H1 (cell line): Measurements from ENCODE around the gene TSHZ2. TPM values are rescaled to one million over a fixed set of nuclear protein-coding genes. Genes with fewer than 3 reads are reported as not detected.

Experiments used
- CTCF ChIA-PET: fragments of 300-600 bp; sonication (Branson Sonifier 250); formaldehyde crosslinking; loops from one replicate; lab custom pipeline; 2021; ENCODE audit not compliant: partially characterized antibody; lab: Charles Lee
- POLR2A ChIA-PET: fragments of 300-600 bp; sonication (Branson Sonifier 250); formaldehyde crosslinking; loops from one replicate; lab custom pipeline; 2021; ENCODE audit warnings: inconsistent platforms; ENCODE audit not compliant: partially characterized antibody; lab: Charles Lee
- DNase-seq, 2 experiments: peaks; one replicate each; pipeline versions ENCODE4 v3.0.0 to v3.0.0-alpha.2; 2010 to 2022; ENCODE audit warnings: low spot score in 2 of 2, low read depth in 1 of 2, mixed read lengths in 1 of 2
- FAIRE-seq: peaks from 2 replicates; lab custom pipeline; 2011; peaks lifted over from hg19 to GRCh38; lab: Jason Lieb, UNC
- H2AFZ ChIP-seq: 2 replicates; pipeline ENCODE4 v1.8.1; 2012; ENCODE audit warnings: low read length, inconsistent platforms
- H2AK5ac ChIP-seq: 2 replicates; pipeline ENCODE4 v1.6.1; 2013; ENCODE audit warnings: low read depth, low read length
- H2BK120ac ChIP-seq: replicated peaks from 2 replicates; pipeline ENCODE3; 2013; ENCODE audit warnings: low read depth, low read length, inconsistent platforms
- H2BK12ac ChIP-seq: 2 replicates; pipeline ENCODE4 v1.6.1; 2013; ENCODE audit warnings: low read depth, low read length
- H2BK15ac ChIP-seq: 2 replicates; pipeline ENCODE4 v1.6.1; 2013; ENCODE audit warnings: low read length
- H2BK20ac ChIP-seq: 2 replicates; pipeline ENCODE4 v1.6.1; 2013; ENCODE audit warnings: low read length
- H2BK5ac ChIP-seq: 2 replicates; pipeline ENCODE4 v1.6.1; 2013; ENCODE audit warnings: low read depth, low read length
- H3K14ac ChIP-seq: 2 replicates; pipeline ENCODE4 v1.6.1; 2013; ENCODE audit warnings: inconsistent platforms; ENCODE audit not compliant: insufficient read length
- H3K18ac ChIP-seq: 2 replicates; pipeline ENCODE4 v1.6.1; 2013; ENCODE audit warnings: low read length; ENCODE audit errors: extremely low read depth
- H3K23ac ChIP-seq: 2 replicates; pipeline ENCODE4 v1.6.1; 2013; ENCODE audit warnings: inconsistent platforms; ENCODE audit not compliant: insufficient read length
- H3K23me2 ChIP-seq: 2 replicates; pipeline ENCODE4 v1.6.1; 2013; ENCODE audit warnings: low read depth, low read length
- H3K27ac ChIP-seq: 2 replicates; pipeline ENCODE4 v1.6.1; 2011; ENCODE audit warnings: low read depth, low read length, inconsistent platforms
- H3K27me3 ChIP-seq, 4 experiments: replicated peaks in 1 of 4; 1 replicate in 1 of 4; 2 replicates in 3 of 4; pipeline versions ENCODE4 v1.6.1 to v1.8.1; 2011 to 2013; ENCODE audit warnings: low read length in 3 of 4, mild to moderate bottlenecking in 3 of 4, inconsistent platforms in 2 of 4, mixed read lengths in 2 of 4, moderate library complexity in 1 of 4; ENCODE audit not compliant: control insufficient read depth in 3 of 4, insufficient read depth in 3 of 4; ENCODE audit errors: extremely low read depth in 1 of 4
- H3K36me3 ChIP-seq, 4 experiments: 2 replicates each; pipeline versions ENCODE4 v1.6.1 to v1.8.1; 2011 to 2013; ENCODE audit warnings: mild to moderate bottlenecking in 4 of 4, low read length in 3 of 4, moderate library complexity in 2 of 4, control low read depth in 1 of 4, inconsistent platforms in 1 of 4; ENCODE audit not compliant: insufficient read depth in 4 of 4, control insufficient read depth in 2 of 4
- H3K4ac ChIP-seq: replicated peaks from 2 replicates; pipeline ENCODE3; 2013; ENCODE audit warnings: low read length, low read depth, mixed read lengths, inconsistent platforms; ENCODE audit not compliant: insufficient read length
- H3K4me1 ChIP-seq, 4 experiments: replicated peaks in 1 of 4; 1 replicate in 1 of 4; 2 replicates in 3 of 4; pipeline versions ENCODE4 v1.6.1 to v1.8.1; 2011 to 2013; ENCODE audit warnings: low read length in 3 of 4, inconsistent platforms in 2 of 4, mixed read lengths in 1 of 4; ENCODE audit not compliant: insufficient read depth in 4 of 4, control insufficient read depth in 3 of 4
- H3K4me2 ChIP-seq, 2 experiments: 2 replicates each; pipeline versions ENCODE4 v1.6.1 to v1.8.1; 2011 to 2013; ENCODE audit warnings: low read depth in 2 of 2, low read length in 2 of 2, control low read depth in 1 of 2, inconsistent platforms in 1 of 2, mild to moderate bottlenecking in 1 of 2; ENCODE audit not compliant: insufficient read depth in 1 of 2
- H3K4me3 ChIP-seq, 4 experiments: fragments of 200-600, 300-600 bp in 1 of 4; sonication (generic), shearing (Covaris generic), sonication (Bioruptor Twin) in 1 of 4; 2 replicates each; pipeline versions ENCODE4 v1.5.1 to v1.8.1; 2011 to 2016; ENCODE audit warnings: low read length in 4 of 4, low read depth in 3 of 4, control low read depth in 2 of 4, inconsistent platforms in 2 of 4, mild to moderate bottlenecking in 2 of 4, mixed read lengths in 1 of 4, moderate library complexity in 1 of 4; ENCODE audit not compliant: insufficient read depth in 2 of 4; ENCODE audit errors: extremely low read depth in 1 of 4
- H3K56ac ChIP-seq: replicated peaks from 2 replicates; pipeline ENCODE3; 2013; ENCODE audit warnings: low read depth, mild to moderate bottlenecking, mixed read lengths, low read length, inconsistent platforms; ENCODE audit not compliant: insufficient read length
- H3K79me1 ChIP-seq: 2 replicates; pipeline ENCODE4 v1.6.1; 2013; ENCODE audit warnings: low read depth, low read length, control low read depth
- H3K79me2 ChIP-seq, 2 experiments: 2 replicates each; pipeline versions ENCODE4 v1.6.1 to v1.8.1; 2012 to 2013; ENCODE audit warnings: low read length in 2 of 2, mild to moderate bottlenecking in 2 of 2, inconsistent platforms in 1 of 2; ENCODE audit not compliant: insufficient read depth in 2 of 2, control insufficient read depth in 1 of 2
- H3K9ac ChIP-seq, 4 experiments: replicated peaks in 1 of 4; 1 replicate in 1 of 4; 2 replicates in 3 of 4; pipeline versions ENCODE4 v1.6.1 to v1.8.1; 2011 to 2013; ENCODE audit warnings: low read depth in 3 of 4, low read length in 3 of 4, control low read depth in 2 of 4, mild to moderate bottlenecking in 2 of 4, moderate library complexity in 2 of 4, inconsistent platforms in 1 of 4; ENCODE audit errors: extremely low read depth in 1 of 4
- H3K9me3 ChIP-seq, 2 experiments: 2 replicates each; pipeline versions ENCODE4 v1.6.1 to v1.8.1; 2012 to 2013; ENCODE audit warnings: mild to moderate bottlenecking in 2 of 2, moderate library complexity in 2 of 2, control low read depth in 1 of 2, inconsistent platforms in 1 of 2, low read depth in 1 of 2, low read length in 1 of 2, mixed read lengths in 1 of 2; ENCODE audit not compliant: insufficient read depth in 2 of 2
- H4K20me1 ChIP-seq, 2 experiments: replicated peaks in 1 of 2; 2 replicates each; pipeline versions ENCODE3 to v1.8.1; 2011 to 2013; ENCODE audit warnings: inconsistent platforms in 2 of 2, low read length in 2 of 2, mild to moderate bottlenecking in 1 of 2; ENCODE audit not compliant: insufficient read depth in 2 of 2, control insufficient read depth in 1 of 2
- H4K5ac ChIP-seq: 2 replicates; pipeline ENCODE4 v1.6.1; 2013; ENCODE audit warnings: low read length, low read depth, mixed read lengths, inconsistent platforms; ENCODE audit not compliant: insufficient read length
- H4K8ac ChIP-seq: 2 replicates; pipeline ENCODE4 v1.8.0; 2013; ENCODE audit warnings: mild to moderate bottlenecking, moderate library complexity, low read length, inconsistent platforms; ENCODE audit not compliant: insufficient read depth; ENCODE audit errors: extremely low read depth
- H4K91ac ChIP-seq: replicated peaks from 2 replicates; pipeline ENCODE3; 2013; ENCODE audit warnings: low read length, mixed read lengths, inconsistent platforms; ENCODE audit not compliant: insufficient read length
- BACH1 ChIP-seq: IDR thresholded peaks from 2 replicates; pipeline ENCODE4 v1.6.1; 2012; ENCODE audit warnings: low read length, improper control_type of control experiment
- CREB1 ChIP-seq: IDR thresholded peaks from 2 replicates; pipeline ENCODE4 v1.6.1; 2012; ENCODE audit warnings: inconsistent platforms
- HDAC2 ChIP-seq, 2 experiments: fragments of 300-600 bp in 1 of 2; sonication (generic) in 1 of 2; IDR thresholded peaks; 2 replicates each; pipeline ENCODE4 v1.6.1; 2011 to 2012; ENCODE audit warnings: low read depth in 2 of 2, low read length in 2 of 2, mild to moderate bottlenecking in 2 of 2, moderate library complexity in 2 of 2, borderline replicate concordance in 1 of 2, inconsistent platforms in 1 of 2
- POLR2AphosphoS5 ChIP-seq: IDR thresholded peaks from 2 replicates; pipeline ENCODE4 v1.6.1; 2011; ENCODE audit warnings: low read depth, low read length
- SIRT6 ChIP-seq: IDR thresholded peaks from one replicate; pipeline ENCODE4 v1.7.1; 2012; ENCODE audit warnings: low read length, inconsistent platforms
- SRF ChIP-seq: IDR thresholded peaks from 2 replicates; pipeline ENCODE4 v1.6.1; 2011; ENCODE audit warnings: mild to moderate bottlenecking, low read depth, low read length, moderate library complexity
- WGBS, 2 experiments: shearing (Covaris generic) in 1 of 2; methylation state at CpG; one replicate each; pipeline versions ENCODE4 v1.1.6 to v1.1.7; 2013 to 2015; ENCODE audit warnings: low lambda C conversion rate in 2 of 2, mixed read lengths in 2 of 2, inconsistent platforms in 1 of 2, low coverage in 1 of 2, missing lambda C conversion rate in 1 of 2; ENCODE audit not compliant: insufficient replicate concordance in 2 of 2, insufficient coverage in 1 of 2, insufficient read length in 1 of 2; ENCODE audit errors: extremely low coverage in 1 of 2, missing lambda C conversion rate in 1 of 2; 5-methylcytosine and 5-hydroxymethylcytosine counted together
- polyA plus RNA-seq, 7 experiments: library from polyadenylated mRNA; depleted of rRNA in 3 of 7; stranded (reverse) in 5 of 7; unstranded in 2 of 7; fragments of >200 nt in 5 of 7; fragments of 200-250 nt in 2 of 7; gene quantifications; 1 replicate in 5 of 7; 2 replicates in 1 of 7; 4 replicates in 1 of 7; pipeline versions ENCODE4 v1.2.1 to v1.2.3, GENCODE V29; 2011 to 2013; ENCODE audit warnings: missing spikeins in 2 of 7, mixed read lengths in 2 of 7
- total RNA-seq: library from RNA; stranded (reverse); fragmentation: NEBNext Ultra II Directional; extraction: Animal tissue kit (Norgen Biotek cat#: 25700); gene quantifications from 2 replicates; pipeline ENCODE4 v1.2.1, GENCODE V29; 2021

TSHZ2 gene
- total and polyA plus RNA-seq, 2 of the 8 experiments (the other 6 are each of a cell fraction or from before 2014, with no cell fraction given), result 0.14 to 0.30 TPM

- Histone ChIP-seq H3K23ac (no peak overlapping the region), H4K91ac (no peak overlapping the region), H4K20me1 (no peaks in the 10 kb centered on the region), H3K14ac (no peak overlapping the region), H3K4me3 (no peak overlapping the region), H4K5ac (no peak overlapping the region), H3K36me3 (no peaks in the 10 kb centered on the region), H3K18ac (no peak overlapping the region), H3K27ac (no peak overlapping the region), H3K23me2 (no peaks in the 10 kb centered on the region), H4K8ac (no peak overlapping the region), H3K9ac (no peak overlapping the region), H3K4me2 (no peak overlapping the region), H2BK20ac (no peak overlapping the region), H3K56ac (no peak overlapping the region), H2BK15ac (no peak overlapping the region), H2BK12ac (no peak overlapping the region), H3K9me3 (no peaks in the 10 kb centered on the region), H3K79me2 (no peaks in the 10 kb centered on the region), H2AFZ (no peak overlapping the region), H3K79me1 (no peaks in the 10 kb centered on the region), H3K4me1 (no peaks in the 10 kb centered on the region), H2AK5ac (no peak overlapping the region), H3K27me3 (no peaks in the 10 kb centered on the region), H2BK120ac (no peak overlapping the region), H2BK5ac (no peak overlapping the region), H3K4ac (no peak overlapping the region)
- WGBS, 2 experiments, result 94% methylated on average over 2 of the region's 2 CpGs; no CpG with 5 or more reads in 1 of the 2 experiments
- FAIRE-seq (no peak), DNase-seq (no peak)
- ChIA-PET POLR2A (no interaction called here), CTCF (interaction anchor here (0.6 to 1.5 kb wide), 2 partner anchors 77 to 80 kb away, joined by 3 read pairs; no protein-coding TSS in a partner anchor)
- TF ChIP-seq HDAC2 (IDR thresholded peaks at IDR 0.05; ENCODE audit: borderline replicate concordance in 1 of 2, low read depth in 2 of 2, low read length in 2 of 2), result no peak
- no peak for TF ChIP-seq CREB1
- no peak for TF ChIP-seq BACH1
- TF ChIP-seq SIRT6, result no peak
- no peak for TF ChIP-seq SRF
- TF ChIP-seq POLR2AphosphoS5, result no peak
These were observed 324.4 kb downstream of the TSHZ2 start for GRCh38 chr20:53296451-53297153.
